ENCODE measurements around the gene MEGF6. TPM values are rescaled to one million over a fixed set of nuclear protein-coding genes. Genes with fewer than 3 reads are reported as not detected.
A peak's percentile ranks its signal among the peaks of the same experiment; 100 is the strongest.

The MEGF6 gene
- total and polyA plus RNA-seq, 2 of the 8 experiments (the other 6 are each of a cell fraction or from before 2014, with no cell fraction given), result 4.1 to 14.8 TPM

DNA sequence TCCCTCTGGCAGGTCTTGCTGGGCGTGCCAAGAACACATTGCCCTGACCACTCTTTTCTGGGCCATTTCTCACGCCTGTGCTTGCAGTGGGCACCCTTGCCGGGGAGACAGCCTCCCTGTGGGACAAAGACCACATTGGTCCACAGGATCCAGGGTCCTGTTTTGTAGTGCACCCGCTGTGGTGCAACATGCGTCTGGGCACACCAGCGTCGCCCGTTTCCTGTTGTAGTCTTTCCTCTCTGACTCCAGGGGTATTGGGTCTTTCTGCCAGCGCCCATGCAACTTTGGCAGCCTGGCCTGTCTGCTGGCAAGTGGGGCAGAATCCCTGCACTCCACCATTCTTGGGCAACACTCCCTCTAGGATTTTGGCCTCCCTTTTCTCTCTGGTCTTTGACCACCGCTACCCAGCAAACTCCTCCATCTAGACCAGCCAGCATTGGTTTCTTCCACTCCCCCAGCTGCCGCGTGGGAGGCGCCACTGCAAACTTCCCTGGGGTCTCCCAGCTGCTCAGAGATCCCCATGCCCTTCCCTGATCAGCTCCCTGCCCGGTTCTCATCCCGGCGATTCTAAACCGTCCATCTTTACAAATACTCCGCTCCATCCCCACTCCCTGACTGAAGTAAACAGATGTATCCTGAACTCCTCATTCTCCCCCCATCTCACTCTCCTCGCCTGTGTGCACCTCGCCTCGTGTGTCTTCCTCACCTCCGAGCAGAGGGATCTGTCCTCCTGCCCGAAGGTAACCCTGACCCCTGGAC is 12.3 kb upstream of the MEGF6 start:
- no peak for FAIRE-seq
- 44% methylated on average over 22 of the region's 23 CpGs; no CpG with 5 or more reads in 1 of the 2 experiments for WGBS, 2 experiments (ENCODE audit: extremely low coverage in 1 of 2, insufficient coverage in 1 of 2, insufficient read length in 1 of 2, insufficient replicate concordance in 2 of 2, low coverage in 1 of 2, low lambda C conversion rate in 2 of 2, missing lambda C conversion rate in 1 of 2)

More for the DNA sequence above, 12.3 kb upstream of the MEGF6 start:
- ChIA-PET POLR2A (ENCODE audit: partially characterized antibody) (interaction anchor here (0.9 to 1.5 kb wide), 4 partner anchors 9 to 131 kb away, joined by 3 read pairs; no protein-coding TSS in a partner anchor), CTCF (ENCODE audit: partially characterized antibody) (interaction anchor here (0.6 to 6.7 kb wide), 16 partner anchors 33 to 1593 kb away, joined by 3 to 148 read pairs (median 4); no protein-coding TSS in a partner anchor)
- H2BK120ac ChIP-seq (replicated peaks; ENCODE audit: low read depth, low read length), result no peak overlapping the region
- no peak overlapping the region for H3K27ac ChIP-seq (ENCODE audit: low read depth, low read length)
- H2AK5ac ChIP-seq (ENCODE audit: low read depth, low read length), result no peak overlapping the region
- peak overlapping the region; percentile 85 to 95 for H3K4me2 ChIP-seq (ENCODE audit: insufficient read depth in 1 of 2, low read depth in 2 of 2, low read length in 2 of 2)
- H3K14ac ChIP-seq (ENCODE audit: insufficient read length), result no peak overlapping the region
- no peak overlapping the region for H2BK5ac ChIP-seq (ENCODE audit: low read depth, low read length)
- H2BK15ac ChIP-seq (ENCODE audit: low read length), result no peak overlapping the region
- H2BK20ac ChIP-seq (ENCODE audit: low read length), result no peak overlapping the region
- no peak for TF ChIP-seq POLR2A (IDR thresholded peaks at IDR 0.05; ENCODE audit: control extremely low read depth in 1 of 2, low read depth in 2 of 2, low read length in 2 of 2)
- peak; percentile 30 for TF ChIP-seq SAP30 (IDR thresholded peaks at IDR 0.05; ENCODE audit: insufficient read depth, insufficient replicate concordance, low read length)
- TF ChIP-seq SUZ12 (IDR thresholded peaks at IDR 0.05; ENCODE audit: low read length), result no peak
- TF ChIP-seq CEBPB (IDR thresholded peaks at IDR 0.05; ENCODE audit: low read depth, low read length), result no peak
- no peak overlapping the region for H4K5ac ChIP-seq (ENCODE audit: insufficient read length, low read depth, low read length)
- no peak overlapping the region for H3K56ac ChIP-seq (replicated peaks; ENCODE audit: insufficient read length, low read depth, low read length)
- no peak overlapping the region for H4K8ac ChIP-seq (ENCODE audit: extremely low read depth, insufficient read depth, low read length)
- H3K27me3 ChIP-seq (replicated peaks in 1 of 4; ENCODE audit: control insufficient read depth in 3 of 4, extremely low read depth in 1 of 4, insufficient read depth in 3 of 4, low read length in 3 of 4), result no peaks in the 10 kb centered on the region
- H3K23me2 ChIP-seq (ENCODE audit: low read depth, low read length), result peaks cover 11% of the 10 kb centered on the region
- peaks cover 0 to 12% (median 3%) of the 10 kb centered on the region in 4 experiments; a peak in 6 of 7 replicates for H3K4me1 ChIP-seq (replicated peaks in 1 of 4; ENCODE audit: control insufficient read depth in 3 of 4, insufficient read depth in 4 of 4, low read length in 3 of 4)
- H2AFZ ChIP-seq (ENCODE audit: low read length), result peak overlapping the region; percentile 7; the same call in 1 of the 2 replicates
- no peaks in the 10 kb centered on the region for H3K9me3 ChIP-seq (ENCODE audit: insufficient read depth in 2 of 2, low read depth in 1 of 2, low read length in 1 of 2)
- no peak for DNase-seq (ENCODE audit: low read depth in 1 of 2, low spot score in 2 of 2)
- peak overlapping the region; percentile 77 to 90 (median 82) for H3K4me3 ChIP-seq (ENCODE audit: extremely low read depth in 1 of 4, insufficient read depth in 2 of 4, low read depth in 3 of 4, low read length in 4 of 4)
- no peak overlapping the region for H3K23ac ChIP-seq (ENCODE audit: insufficient read length)
- H3K79me1 ChIP-seq (ENCODE audit: low read depth, low read length), result no peaks in the 10 kb centered on the region
- no peak overlapping the region for H3K4ac ChIP-seq (replicated peaks; ENCODE audit: insufficient read length, low read depth, low read length)
- peak overlapping the region in 2 of 4 experiments; percentile 8 to 24; a peak in 3 of 7 replicates for H3K9ac ChIP-seq (replicated peaks in 1 of 4; ENCODE audit: extremely low read depth in 1 of 4, low read depth in 3 of 4, low read length in 3 of 4)
- H3K18ac ChIP-seq (ENCODE audit: extremely low read depth, low read length), result no peak overlapping the region
- no peak overlapping the region for H2BK12ac ChIP-seq (ENCODE audit: low read depth, low read length)
- peaks cover 0 to 13% (median 4%) of the 10 kb centered on the region in 4 experiments; a peak in 5 of 8 replicates for H3K36me3 ChIP-seq (ENCODE audit: control insufficient read depth in 2 of 4, insufficient read depth in 4 of 4, low read length in 3 of 4)
- peaks cover 3% of the 10 kb centered on the region in 2 experiments for H4K20me1 ChIP-seq (replicated peaks in 1 of 2; ENCODE audit: control insufficient read depth in 1 of 2, insufficient read depth in 2 of 2, low read length in 2 of 2)
- no peak overlapping the region for H4K91ac ChIP-seq (replicated peaks; ENCODE audit: insufficient read length, low read length)
- no peaks in the 10 kb centered on the region; a peak in 1 of 4 replicates for H3K79me2 ChIP-seq (ENCODE audit: control insufficient read depth in 1 of 2, insufficient read depth in 2 of 2, low read length in 2 of 2)

Measured in H1 (cell line).